ENCODE results near the gene FOXP1. TPM values are rescaled to one million over a fixed set of nuclear protein-coding genes. Genes with fewer than 3 reads are reported as not detected.

FOXP1 gene
- total RNA-seq, 2 experiments from 2014 or later, result 493 to 508 TPM

- TF ChIP-seq CTCF (IDR thresholded peaks at IDR 0.05), result no peak
- H3K4me3 Mint-ChIP-seq, result no peak overlapping the region
- intact Hi-C loops (cut with DNase I, micrococcal nuclease), result loop anchor here in 1 of 2 experiments (5.0 kb wide), 2 partner anchors 47 to 132 kb away; no protein-coding TSS in a partner anchor
- DNase-seq (no peak), ATAC-seq (ENCODE audit: poor library complexity) (no peak)
- H3K9me3 ChIP-seq (ENCODE audit: control insufficient read depth in 1 of 2, insufficient read depth in 1 of 2, low read length in 2 of 2), result peaks cover 0 to 6% of the 10 kb centered on the region in 2 experiments
- H3K9me3 Mint-ChIP-seq, result peaks cover 6% of the 10 kb centered on the region
- ChIA-PET POLR2A (interaction anchor here (1.3 kb wide), 1 partner anchor 45 kb away, joined by 3 read pairs; no protein-coding TSS in a partner anchor), CTCF (interaction anchor here (1.5 kb wide), 1 partner anchor 12 kb away, joined by 3 read pairs; no protein-coding TSS in a partner anchor)
- no peaks in the 10 kb centered on the region for H3K36me3 ChIP-seq (ENCODE audit: insufficient read depth, low read length)
- no peaks in the 10 kb centered on the region for H3K27me3 Mint-ChIP-seq
- H3K4me1 Mint-ChIP-seq (ENCODE audit: low read depth), result peaks cover 90% of the 10 kb centered on the region
- H3K27ac ChIP-seq (ENCODE audit: low read depth in 1 of 2, low read length in 2 of 2), result no peak overlapping the region
- H3K27ac Mint-ChIP-seq, result peak overlapping the region; percentile 51
- peaks cover 20% of the 10 kb centered on the region for H3K36me3 Mint-ChIP-seq (ENCODE audit: low read depth)
- H3K4me3 ChIP-seq (ENCODE audit: low read length), result no peak overlapping the region
- peaks cover 49% of the 10 kb centered on the region for H3K4me1 ChIP-seq (ENCODE audit: insufficient read depth, low read length)
- H3K27me3 ChIP-seq (ENCODE audit: control insufficient read depth in 1 of 2, insufficient read depth in 2 of 2, low read length in 2 of 2), result no peaks in the 10 kb centered on the region
Observed at GRCh38 chr3:71499227-71499876, 84.2 kb downstream of the FOXP1 start.

GRCh38 chr3:71498543-71498942, 85.0 kb downstream of the FOXP1 start:
- peak overlapping the region; percentile 95 for H3K27ac Mint-ChIP-seq
- intact Hi-C loops (cut with DNase I, micrococcal nuclease), result loop anchor here in 1 of 2 experiments (5.0 kb wide), 2 partner anchors 46 to 131 kb away; no protein-coding TSS in a partner anchor
- H3K9me3 Mint-ChIP-seq, result peaks cover 6% of the 10 kb centered on the region
- H3K4me1 Mint-ChIP-seq (ENCODE audit: low read depth), result peaks cover 89% of the 10 kb centered on the region
- ChIA-PET POLR2A (interaction anchor here (1.3 to 3.4 kb wide), 3 partner anchors 38 to 434 kb away, joined by 3 to 14 read pairs (median 4); no protein-coding TSS in a partner anchor), CTCF (interaction anchor here (1.0 kb wide), 1 partner anchor 44 kb away, joined by 4 read pairs; no protein-coding TSS in a partner anchor)
- H3K4me1 ChIP-seq (ENCODE audit: insufficient read depth, low read length), result peaks cover 52% of the 10 kb centered on the region
- no peak overlapping the region for H3K27ac ChIP-seq (ENCODE audit: low read depth in 1 of 2, low read length in 2 of 2)
- peaks cover 21% of the 10 kb centered on the region for H3K36me3 Mint-ChIP-seq (ENCODE audit: low read depth)
- peaks cover 0 to 6% of the 10 kb centered on the region in 2 experiments for H3K9me3 ChIP-seq (ENCODE audit: control insufficient read depth in 1 of 2, insufficient read depth in 1 of 2, low read length in 2 of 2)
- no peak for DNase-seq
- H3K27me3 Mint-ChIP-seq, result no peaks in the 10 kb centered on the region
- H3K4me3 ChIP-seq (ENCODE audit: low read length), result no peak overlapping the region
- no peak for TF ChIP-seq CTCF (IDR thresholded peaks at IDR 0.05)
- no peaks in the 10 kb centered on the region for H3K27me3 ChIP-seq (ENCODE audit: control insufficient read depth in 1 of 2, insufficient read depth in 2 of 2, low read length in 2 of 2)
- no peak overlapping the region for H3K4me3 Mint-ChIP-seq
- no peak for ATAC-seq (ENCODE audit: poor library complexity)
- H3K36me3 ChIP-seq (ENCODE audit: insufficient read depth, low read length), result no peaks in the 10 kb centered on the region

GRCh38 chr3:71497971-71498444, 85.5 kb downstream of the FOXP1 start:
- Mint-ChIP-seq H3K36me3 (ENCODE audit: low read depth) (peaks cover 26% of the 10 kb centered on the region), H3K27ac (peak overlapping the region; percentile 95), H3K9me3 (peaks cover 6% of the 10 kb centered on the region), H3K27me3 (no peaks in the 10 kb centered on the region), H3K4me1 (ENCODE audit: low read depth) (peaks cover 89% of the 10 kb centered on the region), H3K4me3 (no peak overlapping the region)
- ChIA-PET POLR2A (interaction anchor here (0.7 to 3.4 kb wide), 8 partner anchors 12 to 433 kb away, joined by 3 to 14 read pairs (median 4); no protein-coding TSS in a partner anchor), CTCF (interaction anchor here (1.0 kb wide), 1 partner anchor 43 kb away, joined by 4 read pairs; no protein-coding TSS in a partner anchor)
- no peak for DNase-seq
- Histone ChIP-seq H3K4me3 (ENCODE audit: low read length) (no peak overlapping the region), H3K27me3 (ENCODE audit: control insufficient read depth in 1 of 2, insufficient read depth in 2 of 2, low read length in 2 of 2) (no peaks in the 10 kb centered on the region), H3K27ac (ENCODE audit: low read depth in 1 of 2, low read length in 2 of 2) (no peak overlapping the region), H3K9me3 (ENCODE audit: control insufficient read depth in 1 of 2, insufficient read depth in 1 of 2, low read length in 2 of 2) (peaks cover 0 to 6% of the 10 kb centered on the region in 2 experiments), H3K4me1 (ENCODE audit: insufficient read depth, low read length) (peaks cover 52% of the 10 kb centered on the region), H3K36me3 (ENCODE audit: insufficient read depth, low read length) (no peaks in the 10 kb centered on the region)
- intact Hi-C loops (cut with DNase I, micrococcal nuclease), result loop anchor here (2.0 to 5.0 kb wide), 3 partner anchors 17 to 131 kb away; no protein-coding TSS in a partner anchor
- no peak for ATAC-seq (ENCODE audit: poor library complexity)
- TF ChIP-seq CTCF (IDR thresholded peaks at IDR 0.05), result no peak
